GM12874 (cell line): ENCODE data around the gene HMG20B.

ENCODE experiments used
- CTCF ChIP-seq: IDR thresholded peaks from 2 replicates; pipeline ENCODE4 v1.5.1; 2011; ENCODE audit warnings: low read depth, mild to moderate bottlenecking, control low read depth, low read length, moderate library complexity; ENCODE audit not compliant: insufficient read depth

HMG20B gene

GRCh38 chr19:3591876-3592613, 19.3 kb downstream of the HMG20B start:
- TF ChIP-seq CTCF, result no peak

- no peak for TF ChIP-seq CTCF
Observed at GRCh38 chr19:3593156-3593555, 20.4 kb downstream of the HMG20B start.

- no peak for TF ChIP-seq CTCF
Observed at GRCh38 chr19:3595521-3596061, 22.8 kb downstream of the HMG20B start.

- TF ChIP-seq CTCF, result 0 out of 2 replicates have a peak, but pooled peaks have one; percentile 2
Observed at GRCh38 chr19:3599776-3600187, 27.0 kb downstream of the HMG20B start.

- no peak for TF ChIP-seq CTCF
Observed at GRCh38 chr19:3601021-3601420, 28.3 kb downstream of the HMG20B start.

GRCh38 chr19:3603121-3603811, 30.5 kb downstream of the HMG20B start:
- TF ChIP-seq CTCF, result no peak

- TF ChIP-seq CTCF, result no peak
Observed at GRCh38 chr19:3604227-3604986, 31.7 kb downstream of the HMG20B start.
